PFSK-1 (cell line): Measurements from ENCODE around the gene ITGA11.

Source experiments
- FOXP2 ChIP-seq: optimal IDR thresholded peaks from 2 replicates; pipeline ENCODE3; 2011; ENCODE audit warnings: borderline replicate concordance, control low read depth, inconsistent platforms; ENCODE audit not compliant: insufficient read depth; ENCODE audit errors: extremely low read length, extremely low read depth
- POLR2AphosphoS5 ChIP-seq: IDR thresholded peaks from 2 replicates; pipeline ENCODE4 v1.6.1; 2012; ENCODE audit warnings: low read depth, mild to moderate bottlenecking, control low read depth, low read length, moderate library complexity
- REST ChIP-seq, 2 experiments: IDR thresholded peaks; 2 replicates each; pipeline versions ENCODE4 v1.6.1 to v1.8.0; 2011 to 2012; ENCODE audit warnings: low read depth in 2 of 2, low read length in 2 of 2, control low read depth in 1 of 2, inconsistent platforms in 1 of 2, mild to moderate bottlenecking in 1 of 2, moderate library complexity in 1 of 2; ENCODE audit not compliant: insufficient read depth in 1 of 2
- SIN3A ChIP-seq: IDR thresholded peaks from 2 replicates; pipeline ENCODE4 v1.6.1; 2012; ENCODE audit warnings: mild to moderate bottlenecking, low read length, moderate library complexity, borderline replicate concordance; ENCODE audit not compliant: insufficient read depth
- TAF1 ChIP-seq: IDR thresholded peaks from 2 replicates; pipeline ENCODE4 v1.6.1; 2012; ENCODE audit warnings: low read length, control low read depth, borderline replicate concordance; ENCODE audit not compliant: insufficient read depth

The ITGA11 gene

GRCh38 chr15:68435966-68436365, 4.0 kb upstream of the ITGA11 start:
- TF ChIP-seq FOXP2 (no peak), REST (IDR thresholded peaks at IDR 0.05; ENCODE audit: insufficient read depth in 1 of 2, low read depth in 2 of 2, low read length in 2 of 2) (no peak), POLR2AphosphoS5 (no peak), SIN3A (no peak), TAF1 (no peak)

GRCh38 chr15:68434021-68434420, 2.1 kb upstream of the ITGA11 start:
- no peak for TF ChIP-seq POLR2AphosphoS5
- no peak for TF ChIP-seq FOXP2
- no peak for TF ChIP-seq TAF1
- no peak for TF ChIP-seq REST (IDR thresholded peaks at IDR 0.05; ENCODE audit: insufficient read depth in 1 of 2, low read depth in 2 of 2, low read length in 2 of 2)
- no peak for TF ChIP-seq SIN3A

GRCh38 chr15:68433551-68433950, 1.6 kb upstream of the ITGA11 start:
- TF ChIP-seq TAF1 (no peak), SIN3A (no peak), POLR2AphosphoS5 (no peak), FOXP2 (no peak), REST (IDR thresholded peaks at IDR 0.05; ENCODE audit: insufficient read depth in 1 of 2, low read depth in 2 of 2, low read length in 2 of 2) (no peak)

GRCh38 chr15:68432441-68433064, 590 bp upstream of the ITGA11 start:
- no peak for TF ChIP-seq FOXP2

GRCh38 chr15:68431037-68431791, 749 bp downstream of the ITGA11 start:
- TF ChIP-seq REST (IDR thresholded peaks at IDR 0.05; ENCODE audit: insufficient read depth in 1 of 2, low read depth in 2 of 2, low read length in 2 of 2): no peak
- TF ChIP-seq FOXP2: peak; percentile 10
